CD4-positive, alpha-beta memory T cell (primary cell): ENCODE results near the gene CLTB. TPM values are rescaled to one million over a fixed set of nuclear protein-coding genes. Genes with fewer than 3 reads are reported as not detected.

Source experiments
- CTCF ChIA-PET: fragments of 350-600 bp; sonication (Branson Sonifier 250); formaldehyde crosslinking; loops from one replicate; lab custom pipeline; 2021; ENCODE audit warnings: inconsistent platforms; ENCODE audit not compliant: partially characterized antibody; lab: Charles Lee
- POLR2A ChIA-PET: fragments of 350-600 bp; sonication (Branson Sonifier 250); formaldehyde crosslinking; loops from one replicate; lab custom pipeline; 2021; ENCODE audit not compliant: partially characterized antibody; lab: Charles Lee
- DNase-seq, 5 donors: peaks; one replicate each; pipeline versions ENCODE4 v3.0.0 to v3.0.0-alpha.2; 2020 to 2022; ENCODE audit warnings: mixed read lengths in 1 of 5
- H3K27ac ChIP-seq: one replicate; pipeline ENCODE4 v1.7.0; 2013; ENCODE audit warnings: low read depth, low read length
- H3K27me3 ChIP-seq: 2 replicates; pipeline ENCODE4 v1.7.0; 2013; ENCODE audit warnings: mild to moderate bottlenecking, low read length, moderate library complexity; ENCODE audit not compliant: insufficient read depth
- H3K36me3 ChIP-seq: 2 replicates; pipeline ENCODE4 v1.7.0; 2013; ENCODE audit warnings: mild to moderate bottlenecking, low read length, moderate library complexity; ENCODE audit not compliant: insufficient read depth
- H3K4me1 ChIP-seq: 2 replicates; pipeline ENCODE4 v1.7.0; 2013; ENCODE audit warnings: mild to moderate bottlenecking, low read length, moderate library complexity; ENCODE audit not compliant: insufficient read depth
- H3K4me3 ChIP-seq, 2 donors: one replicate each; pipeline ENCODE4 v1.7.0; 2013; ENCODE audit warnings: low read length in 2 of 2, mild to moderate bottlenecking in 1 of 2
- H3K9me3 ChIP-seq, 2 donors: one replicate each; pipeline ENCODE4 v1.7.0; 2013; ENCODE audit warnings: low read length in 2 of 2, control low read depth in 1 of 2; ENCODE audit not compliant: control insufficient read depth in 1 of 2
- H3K27ac Mint-ChIP-seq, 7 donors: one replicate each; pipeline ENCODE4 v1.8.0; 2020 to 2021; ENCODE audit warnings: mixed read lengths in 7 of 7, mild to moderate bottlenecking in 6 of 7, inconsistent platforms in 3 of 7, moderate library complexity in 3 of 7
- H3K27me3 Mint-ChIP-seq, 2 donors: one replicate each; pipeline ENCODE4 v1.8.0; 2020 to 2021; ENCODE audit warnings: mixed read lengths in 2 of 2
- H3K36me3 Mint-ChIP-seq, 2 donors: one replicate each; pipeline ENCODE4 v1.8.0; 2020 to 2021; ENCODE audit warnings: mixed read lengths in 2 of 2, inconsistent platforms in 1 of 2, mild to moderate bottlenecking in 1 of 2
- H3K4me1 Mint-ChIP-seq, 4 donors: one replicate each; pipeline ENCODE4 v1.8.0; 2020 to 2021; ENCODE audit warnings: mixed read lengths in 4 of 4, mild to moderate bottlenecking in 1 of 4
- H3K4me3 Mint-ChIP-seq, 8 donors: one replicate each; pipeline ENCODE4 v1.8.0; 2020 to 2021; ENCODE audit warnings: mixed read lengths in 8 of 8, mild to moderate bottlenecking in 7 of 8, moderate library complexity in 6 of 8, inconsistent platforms in 3 of 8
- H3K9me3 Mint-ChIP-seq, 8 donors: one replicate each; pipeline ENCODE4 v1.8.0; 2020 to 2021; ENCODE audit warnings: mixed read lengths in 8 of 8, mild to moderate bottlenecking in 5 of 8, inconsistent platforms in 3 of 8, moderate library complexity in 1 of 8
- intact Hi-C: fragments of 100-400 bp; cut with micrococcal nuclease; formaldehyde crosslinking; loops from one replicate; pipeline ENCODE4 v1.15.1; 2023
- polyA plus RNA-seq, 2 donors: library from polyadenylated mRNA; unstranded; fragments of 300-500 nt; fragmentation: Illumina TruSeq; gene quantifications; one replicate each; pipeline ENCODE4 v1.2.3, GENCODE V29; 2021
- total RNA-seq, 2 experiments: library from RNA; stranded (reverse); gene quantifications; one replicate each; pipeline ENCODE4 v1.2.3, GENCODE V29; 2021

Gene CLTB
- total and polyA plus RNA-seq, 4 experiments from 2014 or later: 34.8 to 76.6 (median 52.4) TPM

GRCh38 chr5:176441921-176442323 lies 25.6 kb upstream of the CLTB start:
- intact Hi-C loops: no loop called here
- ChIA-PET POLR2A (no interaction called here), CTCF (no interaction called here)
- H3K9me3 Mint-ChIP-seq: no peaks in the 10 kb centered on the region
- no peaks in the 10 kb centered on the region for H3K36me3 ChIP-seq
- H3K27me3 ChIP-seq: no peaks in the 10 kb centered on the region
- H3K4me3 ChIP-seq: no peak overlapping the region
- H3K4me1 ChIP-seq: peaks cover 6% of the 10 kb centered on the region
- H3K4me1 Mint-ChIP-seq: peaks cover 5 to 9% (median 6%) of the 10 kb centered on the region in 4 donors
- no peak for DNase-seq
- H3K27ac Mint-ChIP-seq: no peak overlapping the region
- H3K27me3 Mint-ChIP-seq: peaks cover 0 to 2% of the 10 kb centered on the region in 2 donors
- no peaks in the 10 kb centered on the region for H3K9me3 ChIP-seq
- no peak overlapping the region for H3K4me3 Mint-ChIP-seq
- no peaks in the 10 kb centered on the region for H3K36me3 Mint-ChIP-seq
- no peak overlapping the region for H3K27ac ChIP-seq

GRCh38 chr5:176440927-176441706 lies 24.8 kb upstream of the CLTB start:
- Histone ChIP-seq H3K27ac (no peak overlapping the region), H3K4me3 (no peak overlapping the region), H3K27me3 (no peaks in the 10 kb centered on the region), H3K36me3 (no peaks in the 10 kb centered on the region), H3K9me3 (no peaks in the 10 kb centered on the region), H3K4me1 (peaks cover 7% of the 10 kb centered on the region)
- H3K4me1 Mint-ChIP-seq: peaks cover 7 to 11% (median 9%) of the 10 kb centered on the region in 4 donors
- no peaks in the 10 kb centered on the region for H3K9me3 Mint-ChIP-seq
- CTCF ChIA-PET: interaction anchor here (0.6 kb wide), 1 partner anchor 12 kb away, joined by 5 read pairs; no protein-coding TSS in a partner anchor
- H3K36me3 Mint-ChIP-seq: no peaks in the 10 kb centered on the region
- no peak for DNase-seq
- intact Hi-C loops: no loop called here
- H3K4me3 Mint-ChIP-seq: no peak overlapping the region
- no peak overlapping the region for H3K27ac Mint-ChIP-seq
- peaks cover 0 to 2% of the 10 kb centered on the region in 2 donors for H3K27me3 Mint-ChIP-seq
- POLR2A ChIA-PET: no interaction called here

GRCh38 chr5:176438959-176439757 lies 22.8 kb upstream of the CLTB start:
- H3K4me3 Mint-ChIP-seq: no peak overlapping the region
- peaks cover 0 to 2% of the 10 kb centered on the region in 2 donors for H3K27me3 Mint-ChIP-seq
- CTCF ChIA-PET: interaction anchor here (2.1 kb wide), 1 partner anchor 9 kb away, joined by 7 read pairs; the partner anchor contains the start of gene FAF2
- H3K4me1 Mint-ChIP-seq: peaks cover 7 to 11% (median 9%) of the 10 kb centered on the region in 4 donors
- H3K9me3 Mint-ChIP-seq: no peaks in the 10 kb centered on the region
- H3K27me3 ChIP-seq: no peaks in the 10 kb centered on the region
- H3K27ac ChIP-seq: no peak overlapping the region
- H3K4me1 ChIP-seq: peaks cover 7% of the 10 kb centered on the region
- H3K36me3 Mint-ChIP-seq: no peaks in the 10 kb centered on the region
- H3K27ac Mint-ChIP-seq: no peak overlapping the region
- H3K36me3 ChIP-seq: no peaks in the 10 kb centered on the region
- H3K9me3 ChIP-seq: no peaks in the 10 kb centered on the region
- no peak overlapping the region for H3K4me3 ChIP-seq
- POLR2A ChIA-PET: interaction anchor here (2.5 kb wide), 1 partner anchor 8 kb away, joined by 7 read pairs; no protein-coding TSS in a partner anchor
- intact Hi-C loops: no loop called here
- DNase-seq: no peak

GRCh38 chr5:176436656-176437055 lies 20.3 kb upstream of the CLTB start:
- no peaks in the 10 kb centered on the region for H3K36me3 ChIP-seq
- Mint-ChIP-seq H3K9me3 (no peaks in the 10 kb centered on the region), H3K4me3 (peak overlapping the region; percentile 62 to 88 (median 77)), H3K4me1 (peaks cover 7 to 16% (median 9%) of the 10 kb centered on the region in 4 donors), H3K36me3 (no peaks in the 10 kb centered on the region), H3K27me3 (peaks cover 3 to 5% of the 10 kb centered on the region in 2 donors), H3K27ac (peak overlapping the region in 6 of 7 donors; percentile 2 to 88 (median 46))
- ChIA-PET CTCF (interaction anchor here (1.6 kb wide), 1 partner anchor 11 kb away, joined by 6 read pairs; no protein-coding TSS in a partner anchor), POLR2A (interaction anchor here (1.0 kb wide), 1 partner anchor 11 kb away, joined by 7 read pairs; the partner anchor contains the start of gene FAF2)
- no peaks in the 10 kb centered on the region for H3K27me3 ChIP-seq
- H3K27ac ChIP-seq: no peak overlapping the region
- no peaks in the 10 kb centered on the region for H3K9me3 ChIP-seq
- intact Hi-C loops: no loop called here
- peak in 1 of 5 donors; percentile 45 for DNase-seq
- no peak overlapping the region for H3K4me3 ChIP-seq
- peaks cover 7% of the 10 kb centered on the region for H3K4me1 ChIP-seq

- intact Hi-C loops: no loop called here
- POLR2A ChIA-PET: no interaction called here
- Histone ChIP-seq H3K27me3 (no peaks in the 10 kb centered on the region), H3K36me3 (no peaks in the 10 kb centered on the region), H3K9me3 (no peaks in the 10 kb centered on the region), H3K4me1 (peaks cover 7% of the 10 kb centered on the region), H3K27ac (no peak overlapping the region), H3K4me3 (no peak overlapping the region)
- CTCF ChIA-PET: no interaction called here
- H3K36me3 Mint-ChIP-seq: no peaks in the 10 kb centered on the region
- H3K9me3 Mint-ChIP-seq: no peaks in the 10 kb centered on the region
- H3K27me3 Mint-ChIP-seq: peaks cover 3 to 4% of the 10 kb centered on the region in 2 donors
- H3K27ac Mint-ChIP-seq: no peak overlapping the region
- H3K4me1 Mint-ChIP-seq: peaks cover 9 to 16% (median 9%) of the 10 kb centered on the region in 4 donors
- DNase-seq: no peak
- peak overlapping the region in 1 of 8 donors; percentile 36 for H3K4me3 Mint-ChIP-seq
These were observed 16.4 kb upstream of the CLTB start for GRCh38 chr5:176432707-176433106.

GRCh38 chr5:176429972-176430371 lies 13.6 kb upstream of the CLTB start:
- Mint-ChIP-seq H3K9me3 (no peaks in the 10 kb centered on the region), H3K4me1 (peaks cover 0 to 5% (median under 1%) of the 10 kb centered on the region in 4 donors), H3K27ac (no peak overlapping the region), H3K36me3 (no peaks in the 10 kb centered on the region), H3K27me3 (peaks cover 3 to 4% of the 10 kb centered on the region in 2 donors), H3K4me3 (no peak overlapping the region)
- intact Hi-C loops: no loop called here
- Histone ChIP-seq H3K27ac (no peak overlapping the region), H3K9me3 (no peaks in the 10 kb centered on the region), H3K27me3 (no peaks in the 10 kb centered on the region), H3K36me3 (no peaks in the 10 kb centered on the region), H3K4me1 (no peaks in the 10 kb centered on the region), H3K4me3 (no peak overlapping the region)
- no peak for DNase-seq
- POLR2A ChIA-PET: no interaction called here
- CTCF ChIA-PET: interaction anchor here (0.9 to 1.2 kb wide), 2 partner anchors 39 to 114 kb away, joined by 3 read pairs; no protein-coding TSS in a partner anchor

- peak overlapping the region in 1 of 7 donors; percentile 59 for H3K27ac Mint-ChIP-seq
- intact Hi-C loops: no loop called here
- no peak overlapping the region for H3K4me3 Mint-ChIP-seq
- Histone ChIP-seq H3K4me1 (no peaks in the 10 kb centered on the region), H3K9me3 (no peaks in the 10 kb centered on the region), H3K4me3 (no peak overlapping the region), H3K36me3 (no peaks in the 10 kb centered on the region), H3K27me3 (no peaks in the 10 kb centered on the region), H3K27ac (no peak overlapping the region)
- peaks cover 0 to 5% (median under 1%) of the 10 kb centered on the region in 4 donors for H3K4me1 Mint-ChIP-seq
- H3K36me3 Mint-ChIP-seq: no peaks in the 10 kb centered on the region
- ChIA-PET POLR2A (no interaction called here), CTCF (interaction anchor here (0.7 kb wide), 1 partner anchor 219 kb away, joined by 4 read pairs; no protein-coding TSS in a partner anchor)
- no peaks in the 10 kb centered on the region for H3K9me3 Mint-ChIP-seq
- no peak for DNase-seq
- peaks cover 4 to 6% of the 10 kb centered on the region in 2 donors for H3K27me3 Mint-ChIP-seq
These were observed 11.6 kb upstream of the CLTB start for GRCh38 chr5:176427971-176428370.
